G401.6 (cell line): ENCODE results near the gene HEXD.
"Not testable (repeated sequence)": the region's sequence is repeated elsewhere in the genome, so short reads cannot be mapped to it uniquely, and the experiment has no call there.

Source experiments
- FAIRE-seq: peaks from 2 replicates; lab custom pipeline; 2012; peaks lifted over from hg19 to GRCh38; lab: Jason Lieb, UNC

Gene HEXD

GRCh38 chr17:82441691-82442487 is 23.7 kb downstream of the HEXD start:
- no peak for FAIRE-seq

GRCh38 chr17:82442643-82443464 is 24.7 kb downstream of the HEXD start:
- FAIRE-seq = no peak

GRCh38 chr17:82443465-82444283 is 25.5 kb downstream of the HEXD start:
- FAIRE-seq = no peak

GRCh38 chr17:82444284-82444893 is 26.2 kb downstream of the HEXD start:
- no peak for FAIRE-seq

GRCh38 chr17:82444941-82445521 is 26.9 kb downstream of the HEXD start:
- FAIRE-seq = no peak

GRCh38 chr17:82445542-82445941 is 27.4 kb downstream of the HEXD start:
- no peak for FAIRE-seq

GRCh38 chr17:82446124-82446523 is 28.0 kb downstream of the HEXD start:
- FAIRE-seq = no peak

GRCh38 chr17:82446649-82447048 is 28.5 kb downstream of the HEXD start:
- no peak for FAIRE-seq

GRCh38 chr17:82447876-82448275 is 29.7 kb downstream of the HEXD start:
- FAIRE-seq = no peak

- no peak for FAIRE-seq
Observed at GRCh38 chr17:82449131-82449882, 31.2 kb downstream of the HEXD start.

GRCh38 chr17:82449883-82450356 is 31.8 kb downstream of the HEXD start:
- no peak for FAIRE-seq

GRCh38 chr17:82450357-82451106 is 32.4 kb downstream of the HEXD start, which contains the start of gene CYBC1:
Gene CYBC1 (minus strand): TSS chr17:82450752. CDS start chr17:82449254, 1,498 bp downstream.
- FAIRE-seq = peak; percentile 42

- FAIRE-seq = no peak
Observed at GRCh38 chr17:82452162-82452561, 34.0 kb downstream of the HEXD start.

GRCh38 chr17:82453151-82453550 is 35.0 kb downstream of the HEXD start:
- FAIRE-seq = not testable (repeated sequence)

GRCh38 chr17:82453706-82454105 is 35.6 kb downstream of the HEXD start:
- FAIRE-seq = not testable (repeated sequence)

- FAIRE-seq = no peak
Observed at GRCh38 chr17:82457073-82457928, 39.2 kb downstream of the HEXD start.

- FAIRE-seq = peak; percentile 36
Observed at GRCh38 chr17:82457929-82458178, 39.7 kb downstream of the HEXD start.

GRCh38 chr17:82458179-82458884 is 40.2 kb downstream of the HEXD start, which contains the start of gene NARF:
Gene NARF (plus strand): TSS chr17:82458741. CDS start chr17:82458804, 63 bp downstream.
- FAIRE-seq = peak; percentile 91
